Stimulated activated CD4-positive, alpha-beta T cell treated with anti-CD3 and anti-CD28 coated beads, Interleukin-1b, Interleukin-23, amount 100 ng/mL, for 48 hours (primary cell): Measurements from ENCODE around the gene RHBDF2.

Source experiments
- DNase-seq: peaks from one replicate; pipeline ENCODE4 v3.0.0-alpha.2; 2020

The RHBDF2 gene

GRCh38 chr17:76477576-76477975 lies 23.6 kb downstream of the RHBDF2 start:
- DNase-seq: no peak

GRCh38 chr17:76476736-76477135 lies 24.5 kb downstream of the RHBDF2 start:
- DNase-seq: no peak

- DNase-seq: no peak
Measured at GRCh38 chr17:76475302-76475701, 25.9 kb downstream of the RHBDF2 start.

GRCh38 chr17:76474894-76475293 lies 26.3 kb downstream of the RHBDF2 start:
- DNase-seq: no peak

GRCh38 chr17:76474238-76474637 lies 27.0 kb downstream of the RHBDF2 start:
- no peak for DNase-seq

GRCh38 chr17:76473541-76473985 lies 27.7 kb downstream of the RHBDF2 start:
- DNase-seq: no peak

GRCh38 chr17:76472726-76473125 lies 28.5 kb downstream of the RHBDF2 start:
- no peak for DNase-seq

GRCh38 chr17:76472258-76472645 lies 29.0 kb downstream of the RHBDF2 start:
- DNase-seq: no peak

- no peak for DNase-seq
Measured at GRCh38 chr17:76471498-76472257, 29.5 kb downstream of the RHBDF2 start.

GRCh38 chr17:76469991-76470739 lies 31.1 kb downstream of the RHBDF2 start:
- DNase-seq: no peak

- no peak for DNase-seq
Measured at GRCh38 chr17:76469076-76469990, 31.9 kb downstream of the RHBDF2 start.

- no peak for DNase-seq
Measured at GRCh38 chr17:76468634-76469010, 32.6 kb downstream of the RHBDF2 start.

- no peak for DNase-seq
Measured at GRCh38 chr17:76467809-76468633, 33.2 kb downstream of the RHBDF2 start.

- no peak for DNase-seq
Measured at GRCh38 chr17:76467366-76467765, 33.9 kb downstream of the RHBDF2 start, which contains the start of gene AANAT. AANAT (plus strand) TSS chr17:76467603; CDS start chr17:76468747, 1,144 bp downstream.

- no peak for DNase-seq
Measured at GRCh38 chr17:76466775-76467130, 34.5 kb downstream of the RHBDF2 start.

GRCh38 chr17:76462556-76463290 lies 38.5 kb downstream of the RHBDF2 start:
- DNase-seq: no peak

- no peak for DNase-seq
Measured at GRCh38 chr17:76461765-76462555, 39.3 kb downstream of the RHBDF2 start.

GRCh38 chr17:76459674-76460073 lies 41.5 kb downstream of the RHBDF2 start:
- DNase-seq: no peak

GRCh38 chr17:76458580-76459490 lies 42.4 kb downstream of the RHBDF2 start:
- no peak for DNase-seq

- no peak for DNase-seq
Measured at GRCh38 chr17:76453431-76453743, 47.8 kb downstream of the RHBDF2 start.
